Stomach (tissue), 4 donors: ENCODE results near the gene EXOSC7.

Source experiments
- CTCF ChIP-seq, 7 experiments: fragments of 450-650 bp in 4 of 7; fragments of 200-600 bp in 3 of 7; sonication (generic) in 3 of 7; IDR thresholded peaks; one replicate each; pipeline ENCODE4 v1.5.1; 2016 to 2019; ENCODE audit warnings: antibody characterized with exemption in 7 of 7, control low read depth in 2 of 7, mild to moderate bottlenecking in 1 of 7
- EP300 ChIP-seq: sonication (generic); formaldehyde crosslinking; IDR thresholded peaks from one replicate; pipeline ENCODE4 v1.6.1; 2017; ENCODE audit warnings: antibody characterized with exemption
- POLR2A ChIP-seq, 4 donors: fragments of 450-650 bp; IDR thresholded peaks; one replicate each; pipeline ENCODE4 v1.6.1; 2016; ENCODE audit warnings: antibody characterized with exemption in 4 of 4, control low read depth in 2 of 4, mild to moderate bottlenecking in 1 of 4, moderate library complexity in 1 of 4
- POLR2AphosphoS5 ChIP-seq, 3 donors: sonication (generic); formaldehyde crosslinking; IDR thresholded peaks; one replicate each; pipeline ENCODE4 v1.6.1; 2016; ENCODE audit warnings: antibody characterized with exemption in 3 of 3

GRCh38 chr3:45002139-45002660, 26.2 kb downstream of the EXOSC7 start:
- TF ChIP-seq CTCF (IDR thresholded peaks at IDR 0.05) (no peak), EP300 (no peak), POLR2A (IDR thresholded peaks at IDR 0.05) (no peak), POLR2AphosphoS5 (IDR thresholded peaks at IDR 0.05) (no peak)
